Measurements from ENCODE around the gene KIF4B.

DNA sequence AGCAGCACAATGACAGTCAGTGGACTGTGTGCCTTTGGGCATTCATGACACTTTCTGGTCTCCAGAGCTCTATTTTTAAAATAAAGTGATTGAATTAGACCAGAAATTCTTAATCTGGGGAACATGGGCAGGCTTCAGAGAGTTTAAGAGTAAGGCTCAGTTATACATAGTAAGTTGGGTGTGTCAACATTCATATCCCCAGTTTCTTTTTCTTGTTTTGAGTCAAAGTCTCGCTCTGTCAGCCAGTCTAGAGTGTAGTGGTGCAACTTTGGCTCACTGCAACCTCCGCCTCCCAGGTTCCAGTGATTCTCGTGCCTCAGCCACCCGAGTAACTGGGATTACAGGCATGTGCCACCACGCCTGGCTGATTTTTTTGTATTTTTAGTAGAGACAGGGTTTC, 13.7 kb upstream of the KIF4B start:
- TF ChIP-seq POLR2A (IDR thresholded peaks at IDR 0.05; ENCODE audit: borderline replicate concordance, extremely low read depth, insufficient read depth, insufficient read length) = no peak
- TF ChIP-seq, protein P1, sequence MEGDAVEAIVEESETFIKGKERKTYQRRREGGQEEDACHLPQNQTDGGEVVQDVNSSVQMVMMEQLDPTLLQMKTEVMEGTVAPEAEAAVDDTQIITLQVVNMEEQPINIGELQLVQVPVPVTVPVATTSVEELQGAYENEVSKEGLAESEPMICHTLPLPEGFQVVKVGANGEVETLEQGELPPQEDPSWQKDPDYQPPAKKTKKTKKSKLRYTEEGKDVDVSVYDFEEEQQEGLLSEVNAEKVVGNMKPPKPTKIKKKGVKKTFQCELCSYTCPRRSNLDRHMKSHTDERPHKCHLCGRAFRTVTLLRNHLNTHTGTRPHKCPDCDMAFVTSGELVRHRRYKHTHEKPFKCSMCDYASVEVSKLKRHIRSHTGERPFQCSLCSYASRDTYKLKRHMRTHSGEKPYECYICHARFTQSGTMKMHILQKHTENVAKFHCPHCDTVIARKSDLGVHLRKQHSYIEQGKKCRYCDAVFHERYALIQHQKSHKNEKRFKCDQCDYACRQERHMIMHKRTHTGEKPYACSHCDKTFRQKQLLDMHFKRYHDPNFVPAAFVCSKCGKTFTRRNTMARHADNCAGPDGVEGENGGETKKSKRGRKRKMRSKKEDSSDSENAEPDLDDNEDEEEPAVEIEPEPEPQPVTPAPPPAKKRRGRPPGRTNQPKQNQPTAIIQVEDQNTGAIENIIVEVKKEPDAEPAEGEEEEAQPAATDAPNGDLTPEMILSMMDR (IDR thresholded peaks at IDR 0.05 in 2 of 3, conservative IDR thresholded peaks at IDR 0.05 in 1 of 3; ENCODE audit: borderline replicate concordance in 1 of 3, insufficient read depth in 1 of 3, low read depth in 2 of 3, low read length in 2 of 3) = no peak
- no peak for TF ChIP-seq ZNF274 (IDR thresholded peaks at IDR 0.05; ENCODE audit: low read depth, low read length)
- no peak for TF ChIP-seq CEBPB (IDR thresholded peaks at IDR 0.05; ENCODE audit: low read depth)
- no peak for TF ChIP-seq YY1 (IDR thresholded peaks at IDR 0.05; ENCODE audit: extremely low read depth, insufficient replicate concordance, low read depth, low read length)
- TF ChIP-seq, protein P2, sequence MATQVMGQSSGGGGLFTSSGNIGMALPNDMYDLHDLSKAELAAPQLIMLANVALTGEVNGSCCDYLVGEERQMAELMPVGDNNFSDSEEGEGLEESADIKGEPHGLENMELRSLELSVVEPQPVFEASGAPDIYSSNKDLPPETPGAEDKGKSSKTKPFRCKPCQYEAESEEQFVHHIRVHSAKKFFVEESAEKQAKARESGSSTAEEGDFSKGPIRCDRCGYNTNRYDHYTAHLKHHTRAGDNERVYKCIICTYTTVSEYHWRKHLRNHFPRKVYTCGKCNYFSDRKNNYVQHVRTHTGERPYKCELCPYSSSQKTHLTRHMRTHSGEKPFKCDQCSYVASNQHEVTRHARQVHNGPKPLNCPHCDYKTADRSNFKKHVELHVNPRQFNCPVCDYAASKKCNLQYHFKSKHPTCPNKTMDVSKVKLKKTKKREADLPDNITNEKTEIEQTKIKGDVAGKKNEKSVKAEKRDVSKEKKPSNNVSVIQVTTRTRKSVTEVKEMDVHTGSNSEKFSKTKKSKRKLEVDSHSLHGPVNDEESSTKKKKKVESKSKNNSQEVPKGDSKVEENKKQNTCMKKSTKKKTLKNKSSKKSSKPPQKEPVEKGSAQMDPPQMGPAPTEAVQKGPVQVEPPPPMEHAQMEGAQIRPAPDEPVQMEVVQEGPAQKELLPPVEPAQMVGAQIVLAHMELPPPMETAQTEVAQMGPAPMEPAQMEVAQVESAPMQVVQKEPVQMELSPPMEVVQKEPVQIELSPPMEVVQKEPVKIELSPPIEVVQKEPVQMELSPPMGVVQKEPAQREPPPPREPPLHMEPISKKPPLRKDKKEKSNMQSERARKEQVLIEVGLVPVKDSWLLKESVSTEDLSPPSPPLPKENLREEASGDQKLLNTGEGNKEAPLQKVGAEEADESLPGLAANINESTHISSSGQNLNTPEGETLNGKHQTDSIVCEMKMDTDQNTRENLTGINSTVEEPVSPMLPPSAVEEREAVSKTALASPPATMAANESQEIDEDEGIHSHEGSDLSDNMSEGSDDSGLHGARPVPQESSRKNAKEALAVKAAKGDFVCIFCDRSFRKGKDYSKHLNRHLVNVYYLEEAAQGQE (IDR thresholded peaks at IDR 0.05; ENCODE audit: low read depth) = no peak
- no peak for TF ChIP-seq EZH2 (IDR thresholded peaks at IDR 0.05)
- TF ChIP-seq SP1 (IDR thresholded peaks at IDR 0.05; ENCODE audit: low read depth) = no peak
- TF ChIP-seq, protein P3, sequence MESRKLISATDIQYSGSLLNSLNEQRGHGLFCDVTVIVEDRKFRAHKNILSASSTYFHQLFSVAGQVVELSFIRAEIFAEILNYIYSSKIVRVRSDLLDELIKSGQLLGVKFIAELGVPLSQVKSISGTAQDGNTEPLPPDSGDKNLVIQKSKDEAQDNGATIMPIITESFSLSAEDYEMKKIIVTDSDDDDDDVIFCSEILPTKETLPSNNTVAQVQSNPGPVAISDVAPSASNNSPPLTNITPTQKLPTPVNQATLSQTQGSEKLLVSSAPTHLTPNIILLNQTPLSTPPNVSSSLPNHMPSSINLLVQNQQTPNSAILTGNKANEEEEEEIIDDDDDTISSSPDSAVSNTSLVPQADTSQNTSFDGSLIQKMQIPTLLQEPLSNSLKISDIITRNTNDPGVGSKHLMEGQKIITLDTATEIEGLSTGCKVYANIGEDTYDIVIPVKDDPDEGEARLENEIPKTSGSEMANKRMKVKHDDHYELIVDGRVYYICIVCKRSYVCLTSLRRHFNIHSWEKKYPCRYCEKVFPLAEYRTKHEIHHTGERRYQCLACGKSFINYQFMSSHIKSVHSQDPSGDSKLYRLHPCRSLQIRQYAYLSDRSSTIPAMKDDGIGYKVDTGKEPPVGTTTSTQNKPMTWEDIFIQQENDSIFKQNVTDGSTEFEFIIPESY (IDR thresholded peaks at IDR 0.05; ENCODE audit: extremely low read depth, insufficient replicate concordance, low read length) = no peak
